Thymus (tissue), 11 donors: ENCODE results near the gene ARL17A. TPM values are rescaled to one million over a fixed set of nuclear protein-coding genes. Genes with fewer than 3 reads are reported as not detected.
"Not testable (repeated sequence)": the region's sequence is repeated elsewhere in the genome, so short reads cannot be mapped to it uniquely, and the experiment has no call there.

ENCODE experiments used
- DNase-seq, 9 donors: peaks; one replicate each; pipeline ENCODE4 v3.0.0-alpha.2; 2013; ENCODE audit warnings: low spot score in 9 of 9, low read depth in 6 of 9, missing footprints in 1 of 9
- H3K27ac ChIP-seq, 2 donors: one replicate each; pipeline ENCODE4 v1.5.1; 2013; ENCODE audit warnings: control low read depth in 1 of 2, low read depth in 1 of 2, low read length in 1 of 2, mild to moderate bottlenecking in 1 of 2, moderate library complexity in 1 of 2
- H3K27me3 ChIP-seq, 2 donors: one replicate each; pipeline ENCODE4 v1.5.1; 2013; ENCODE audit warnings: low read length in 1 of 2; ENCODE audit not compliant: control insufficient read depth in 2 of 2, insufficient read depth in 1 of 2
- H3K36me3 ChIP-seq, 2 donors: one replicate each; pipeline ENCODE4 v1.5.1; 2013; ENCODE audit warnings: low read length in 1 of 2, mild to moderate bottlenecking in 1 of 2, moderate library complexity in 1 of 2; ENCODE audit not compliant: control insufficient read depth in 2 of 2, insufficient read depth in 2 of 2
- H3K4me1 ChIP-seq, 2 donors: one replicate each; pipeline ENCODE4 v1.5.1; 2013; ENCODE audit warnings: low read length in 2 of 2; ENCODE audit not compliant: control insufficient read depth in 2 of 2, insufficient read depth in 2 of 2
- H3K4me3 ChIP-seq, 2 donors: one replicate each; pipeline ENCODE4 v1.5.1; 2013; ENCODE audit warnings: low read length in 2 of 2, control low read depth in 1 of 2, mild to moderate bottlenecking in 1 of 2
- H3K9me3 ChIP-seq, 2 donors: one replicate each; pipeline ENCODE4 v1.5.1; 2013; ENCODE audit warnings: low read length in 1 of 2, mild to moderate bottlenecking in 1 of 2; ENCODE audit not compliant: control insufficient read depth in 2 of 2, insufficient read depth in 1 of 2
- WGBS: extraction: QIAGEN DNeasy Blood & Tissue Kit; methylation state at CpG from one replicate; pipeline ENCODE4 v1.1.7; 2013; 5-methylcytosine and 5-hydroxymethylcytosine counted together
- polyA plus RNA-seq: library from polyadenylated mRNA; stranded (reverse); fragments of 200-250 nt; gene quantifications from one replicate; pipeline ENCODE4 v1.2.3, GENCODE V29; 2013
- total RNA-seq: library from RNA; stranded (reverse); fragments of 120-200 nt; gene quantifications from one replicate; pipeline ENCODE4 v1.2.4, GENCODE V29; 2013
- donor health status: healthy.

Gene ARL17A
- total and polyA plus RNA-seq, 2 donors, result 3.7 to 11.1 TPM

DNA sequence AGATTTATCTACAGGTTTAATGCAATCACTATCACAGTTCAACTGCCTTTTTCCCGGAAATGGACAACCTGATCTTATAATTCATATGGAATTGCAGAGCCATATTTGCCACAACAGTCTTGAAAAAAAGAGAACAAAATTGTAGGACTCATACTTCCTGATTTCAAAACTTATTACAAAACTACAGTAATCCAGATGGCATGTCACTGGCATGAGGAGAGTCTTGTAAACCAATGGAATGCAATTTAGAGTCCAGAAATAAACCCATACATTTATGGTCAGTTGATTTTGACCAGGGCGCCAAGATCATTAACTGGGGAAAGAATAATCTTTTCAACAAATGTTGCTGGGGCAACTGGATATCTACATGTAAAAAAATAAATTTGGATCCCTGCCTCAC is 31.8 kb upstream of the ARL17A start:
- not testable (repeated sequence) for H3K36me3 ChIP-seq, H3K9me3 ChIP-seq, H3K27me3 ChIP-seq, DNase-seq, H3K4me3 ChIP-seq, H3K27ac ChIP-seq, H3K4me1 ChIP-seq
- WGBS, result no CpG with 5 or more reads among the region's 2 CpGs

DNA sequence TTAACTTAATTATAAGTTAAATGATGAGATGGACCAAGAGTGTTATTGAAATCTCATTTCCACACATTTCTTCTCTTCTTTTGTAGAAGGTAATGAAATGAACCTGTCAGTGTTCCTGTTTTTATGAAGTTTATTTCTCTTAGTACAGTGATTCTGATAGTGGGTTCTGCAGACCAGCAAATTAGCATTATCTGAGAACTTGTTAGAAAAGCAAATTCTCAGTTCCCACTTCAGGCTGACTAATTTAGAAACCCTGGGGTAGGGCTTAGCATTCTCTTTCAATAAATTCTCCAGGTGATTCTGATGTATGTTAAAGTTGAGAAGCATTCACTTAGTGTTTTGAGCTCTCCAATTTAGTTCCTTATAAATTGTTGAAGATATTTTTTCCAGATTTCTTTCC is 23.6 kb upstream of the ARL17A start:
- not testable (repeated sequence) for H3K4me1 ChIP-seq, DNase-seq, H3K4me3 ChIP-seq, H3K9me3 ChIP-seq, H3K27me3 ChIP-seq, H3K27ac ChIP-seq, H3K36me3 ChIP-seq

DNA sequence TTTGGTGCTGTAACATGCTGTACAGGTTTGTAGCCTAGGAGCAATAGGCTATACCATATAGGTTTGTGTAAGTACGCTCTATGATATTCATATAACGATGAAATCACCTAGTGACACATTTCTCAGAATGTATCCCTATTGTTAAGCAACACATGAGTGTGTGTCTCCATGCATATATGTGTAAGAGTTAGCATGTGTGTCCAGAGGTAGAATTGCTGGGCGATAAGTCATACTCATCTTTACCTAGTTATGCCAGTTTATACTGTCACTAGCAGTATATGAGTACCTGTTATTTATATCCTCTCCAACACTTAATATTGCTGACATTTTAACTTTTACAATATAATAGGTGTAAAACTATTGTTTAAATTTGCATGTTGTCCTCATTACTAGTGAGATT is 21.3 kb upstream of the ARL17A start:
- not testable (repeated sequence) for H3K27me3 ChIP-seq, H3K36me3 ChIP-seq, H3K4me3 ChIP-seq, DNase-seq, H3K4me1 ChIP-seq, H3K9me3 ChIP-seq, H3K27ac ChIP-seq
- no CpG with 5 or more reads among the region's 3 CpGs for WGBS

DNA sequence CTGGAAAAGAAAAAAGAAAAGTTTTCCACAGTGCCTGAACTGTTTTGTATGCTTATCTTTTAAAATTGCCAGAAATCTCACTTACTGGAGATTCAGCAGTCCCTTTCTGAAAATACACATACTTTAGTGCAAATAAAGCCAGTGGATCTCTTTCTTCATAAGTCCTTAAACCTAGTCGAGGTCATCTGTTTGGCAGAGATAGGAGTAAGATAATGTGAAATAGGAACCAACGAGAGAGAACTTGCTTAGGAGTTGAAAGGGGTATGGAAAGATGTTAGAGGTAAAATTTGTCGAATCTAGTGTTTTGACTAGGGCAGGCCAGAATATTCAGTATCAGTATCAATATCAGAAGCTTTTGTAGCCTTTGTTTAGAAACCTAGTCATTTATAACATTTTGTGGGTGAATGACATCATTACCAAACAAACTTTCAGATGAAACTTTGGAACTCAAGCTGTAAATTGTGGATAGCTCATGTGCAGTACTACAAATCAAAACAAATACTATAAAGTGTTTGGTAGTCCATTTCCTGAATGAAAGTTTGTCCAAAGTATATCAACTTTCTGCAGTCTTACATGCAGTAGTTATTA is 18.9 kb upstream of the ARL17A start:
- not testable (repeated sequence) for H3K4me3 ChIP-seq, H3K4me1 ChIP-seq, H3K9me3 ChIP-seq, H3K27me3 ChIP-seq, H3K27ac ChIP-seq, DNase-seq, H3K36me3 ChIP-seq
- WGBS, result 82% methylated on average over 2 of the region's 3 CpGs

DNA sequence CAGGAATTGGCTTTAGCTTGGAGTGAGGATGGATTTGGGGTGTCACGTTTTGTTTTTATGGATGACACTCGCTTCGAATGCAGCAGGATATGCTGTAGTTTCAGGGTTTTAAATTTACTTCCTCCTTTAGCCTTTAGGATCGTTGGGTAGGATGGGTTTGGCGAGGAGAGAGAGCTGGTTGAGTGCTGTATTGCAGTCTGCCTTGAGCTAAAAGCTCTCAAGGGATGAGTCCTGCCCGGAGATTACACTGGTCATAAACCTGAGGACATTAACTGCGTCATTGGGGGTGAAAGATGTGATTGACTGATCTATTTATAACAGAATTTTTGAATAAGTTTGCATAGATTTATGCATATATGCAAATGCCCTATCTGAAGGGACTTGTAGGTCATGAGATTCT is 11.8 kb upstream of the ARL17A start:
- not testable (repeated sequence) for H3K4me1 ChIP-seq, DNase-seq, H3K27ac ChIP-seq, H3K27me3 ChIP-seq, H3K4me3 ChIP-seq, H3K36me3 ChIP-seq, H3K9me3 ChIP-seq
- no CpG with 5 or more reads among the region's 7 CpGs for WGBS

DNA sequence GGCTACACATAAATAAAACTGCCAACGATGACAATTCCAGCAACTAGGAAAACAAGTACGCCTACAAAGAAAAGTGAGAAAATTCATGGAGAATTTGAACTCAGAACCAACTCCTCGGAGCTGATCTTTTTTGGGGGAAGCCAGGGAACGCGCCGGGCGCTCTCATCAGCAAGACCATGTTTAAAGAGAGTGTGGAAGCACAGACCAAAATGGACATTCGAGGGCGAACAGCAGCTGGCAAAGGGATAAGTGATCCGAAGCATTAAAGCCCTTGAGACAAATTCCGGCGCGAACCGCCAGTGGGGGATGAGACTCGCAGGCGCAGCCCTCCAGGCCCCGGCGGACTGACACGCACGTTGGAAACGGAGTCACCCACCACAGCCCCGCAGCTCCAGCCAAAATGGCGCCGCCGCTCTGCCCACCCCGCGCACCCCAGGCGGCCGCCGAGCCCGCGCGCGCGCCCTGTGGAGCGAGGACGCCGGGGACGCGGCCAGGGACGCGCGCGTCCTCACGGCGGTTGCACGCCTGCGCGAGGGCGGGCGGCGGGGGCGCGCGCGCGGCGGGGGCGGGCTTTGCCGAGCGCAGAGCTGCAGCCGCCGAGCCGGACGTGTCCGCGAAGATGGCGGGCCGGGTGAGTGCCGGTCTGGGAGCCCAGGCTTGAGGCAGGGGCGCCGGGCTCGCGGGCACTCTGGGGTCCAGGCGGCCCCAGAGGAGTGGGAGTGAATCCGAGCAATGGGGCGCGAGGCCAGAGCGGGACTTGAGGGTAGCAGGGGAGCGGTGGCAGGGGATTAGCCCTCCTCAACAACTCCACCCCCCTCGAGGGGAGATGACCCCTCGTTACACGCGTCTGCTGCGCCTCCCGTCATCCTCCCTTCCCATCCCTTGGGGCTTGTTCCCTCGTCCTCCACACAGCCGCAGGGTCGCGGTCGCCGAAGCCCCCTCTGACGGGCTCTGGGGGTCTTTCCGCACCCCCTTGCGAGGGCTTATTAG is 11.0 kb upstream of the ARL17A start, which contains the start of gene NSF:
NSF (plus strand) TSS at position 513 of the 990 bp plus-strand sequence; CDS start at position 620, 107 bp downstream.
- not testable (repeated sequence) for H3K4me1 ChIP-seq, H3K36me3 ChIP-seq, H3K27me3 ChIP-seq, H3K9me3 ChIP-seq, DNase-seq, H3K4me3 ChIP-seq, H3K27ac ChIP-seq
- no CpG with 5 or more reads among the region's 95 CpGs for WGBS

DNA sequence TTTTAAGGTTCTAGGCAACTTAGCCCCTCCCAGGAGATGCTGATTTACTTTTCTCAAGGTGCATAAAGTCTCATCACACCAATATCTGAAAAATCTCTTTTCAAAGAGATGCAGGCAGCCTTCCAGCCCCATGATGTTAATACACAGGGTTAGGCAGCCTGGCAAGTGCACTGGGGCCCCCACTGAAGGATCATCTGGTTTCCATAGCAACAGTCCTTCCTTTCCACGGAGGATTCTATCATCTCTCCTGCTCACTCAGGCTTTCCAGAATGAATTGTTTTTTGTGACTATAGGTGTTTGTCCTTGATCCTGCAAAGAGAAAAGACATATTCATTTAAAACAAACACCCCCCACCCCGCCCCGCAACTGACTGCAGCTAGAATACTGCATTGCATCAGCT is 6.0 kb upstream of the ARL17A start:
- DNase-seq, H3K9me3 ChIP-seq, H3K4me3 ChIP-seq, H3K4me1 ChIP-seq, H3K27me3 ChIP-seq, H3K36me3 ChIP-seq, H3K27ac ChIP-seq: not testable (repeated sequence)
- no CpG with 5 or more reads among the region's 3 CpGs for WGBS

DNA sequence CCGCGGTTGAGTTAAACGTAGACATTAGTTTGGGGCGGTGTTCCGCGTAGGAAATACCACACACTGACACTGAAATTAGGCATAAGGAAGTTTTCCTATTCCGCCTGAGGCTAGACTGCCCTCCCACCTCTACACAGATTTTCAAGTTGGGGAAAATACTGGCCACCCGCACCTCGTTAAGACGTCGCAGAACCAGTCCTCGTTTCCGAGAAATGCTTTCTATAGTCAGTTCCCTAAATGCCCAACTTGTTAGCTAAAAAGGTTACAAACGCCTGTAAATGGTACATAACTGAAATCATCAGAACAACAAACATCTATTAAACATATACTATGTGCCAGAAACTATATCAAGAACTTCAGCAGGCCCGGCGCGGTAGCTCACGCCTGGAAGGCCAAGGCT is 591 bp upstream of the ARL17A start:
- H3K9me3 ChIP-seq, H3K36me3 ChIP-seq, H3K27ac ChIP-seq, DNase-seq, H3K4me1 ChIP-seq, H3K27me3 ChIP-seq: not testable (repeated sequence)
- peak overlapping the region in 1 of 2 donors; percentile 8 for H3K4me3 ChIP-seq
- WGBS, result 4% methylated on average over 8 of the region's 18 CpGs

DNA sequence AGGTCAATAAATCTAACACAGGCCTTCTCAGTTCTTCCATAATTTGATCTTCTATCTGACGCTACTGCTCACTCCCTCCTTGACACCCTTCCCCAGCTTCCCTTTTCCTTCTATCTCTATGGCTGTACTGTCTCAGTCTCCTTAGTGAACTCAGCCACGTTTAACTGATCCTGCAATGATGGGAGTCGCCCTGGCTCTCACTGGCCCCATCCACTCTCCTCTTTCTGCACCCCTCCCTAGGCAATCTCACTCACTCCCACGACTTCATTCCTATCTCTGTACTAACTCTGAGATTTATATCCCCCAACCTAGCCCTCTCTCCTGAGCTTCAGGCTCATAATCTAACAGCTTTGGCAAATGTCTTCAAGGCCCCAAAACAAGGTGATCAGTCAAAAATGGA is 7.7 kb downstream of the ARL17A start:
- not testable (repeated sequence) for H3K9me3 ChIP-seq, DNase-seq, H3K27me3 ChIP-seq, H3K36me3 ChIP-seq, H3K4me1 ChIP-seq, H3K27ac ChIP-seq, H3K4me3 ChIP-seq
- WGBS, result no CpG with 5 or more reads among the region's 4 CpGs
